GM21367 (cell line): ENCODE results near the gene ASTN1.

Experiments used
- ATAC-seq: cut with Tn5 transposase; IDR thresholded peaks from one replicate; pipeline ENCODE4 v1.9.1; 2021; ENCODE audit not compliant: unreplicated experiment

The ASTN1 gene

GRCh38 chr1:176885341-176885740, 279.2 kb downstream of the ASTN1 start:
- ATAC-seq, result no peak

GRCh38 chr1:176884911-176885310, 279.6 kb downstream of the ASTN1 start:
- ATAC-seq, result no peak

GRCh38 chr1:176884286-176884685, 280.2 kb downstream of the ASTN1 start:
- ATAC-seq, result no peak

- ATAC-seq, result peak; percentile 70
These were observed 283.4 kb downstream of the ASTN1 start for GRCh38 chr1:176880955-176881595.

GRCh38 chr1:176879784-176880620, 284.5 kb downstream of the ASTN1 start:
- no peak for ATAC-seq

GRCh38 chr1:176878750-176879536, 285.6 kb downstream of the ASTN1 start:
- no peak for ATAC-seq

GRCh38 chr1:176877557-176877956, 287.0 kb downstream of the ASTN1 start:
- ATAC-seq, result no peak

GRCh38 chr1:176876966-176877515, 287.5 kb downstream of the ASTN1 start:
- no peak for ATAC-seq

GRCh38 chr1:176869577-176869976, 294.9 kb downstream of the ASTN1 start:
- ATAC-seq, result no peak

- ATAC-seq, result no peak
These were observed 298.3 kb downstream of the ASTN1 start for GRCh38 chr1:176866011-176866714.

- no peak for ATAC-seq
These were observed 300.3 kb downstream of the ASTN1 start for GRCh38 chr1:176864211-176864610.

GRCh38 chr1:176863613-176864012, 300.9 kb downstream of the ASTN1 start:
- no peak for ATAC-seq

- ATAC-seq, result no peak
These were observed 306.0 kb downstream of the ASTN1 start for GRCh38 chr1:176858433-176858916.

GRCh38 chr1:176857632-176858031, 306.9 kb downstream of the ASTN1 start:
- no peak for ATAC-seq

- no peak for ATAC-seq
These were observed 309.5 kb downstream of the ASTN1 start for GRCh38 chr1:176854758-176855745.

GRCh38 chr1:176854121-176854520, 310.4 kb downstream of the ASTN1 start:
- no peak for ATAC-seq

GRCh38 chr1:176853503-176853902, 311.0 kb downstream of the ASTN1 start:
- no peak for ATAC-seq

GRCh38 chr1:176852124-176852523, 312.4 kb downstream of the ASTN1 start:
- no peak for ATAC-seq

GRCh38 chr1:176850871-176851270, 313.6 kb downstream of the ASTN1 start:
- ATAC-seq, result no peak
